ENCODE data around the gene RNF40.

RNF40 gene

GRCh38 chr16:30757316-30757715 lies 4.8 kb upstream of the RNF40 start:
- no peak for DNase-seq (ENCODE audit: low read depth, low spot score)
- TF ChIP-seq CTCF (IDR thresholded peaks at IDR 0.05; ENCODE audit: insufficient read depth, low read length, missing control alignments) = no peak
- H3K4me3 ChIP-seq (ENCODE audit: low read depth, low read length) = no peak overlapping the region
- ChIA-PET CTCF (no interaction called here), POLR2A (interaction anchor here (0.9 kb wide), 1 partner anchor 9 kb away, joined by 4 read pairs; the partner anchor contains the start of gene PHKG2)

- TF ChIP-seq CTCF (IDR thresholded peaks at IDR 0.05; ENCODE audit: insufficient read depth, low read length, missing control alignments) = no peak
- H3K4me3 ChIP-seq (ENCODE audit: low read depth, low read length) = no peak overlapping the region
- CTCF ChIA-PET = interaction anchor here (1.0 kb wide), 2 partner anchors 10 to 55 kb away, joined by 3 read pairs; no protein-coding TSS in a partner anchor
Measured at GRCh38 chr16:30758988-30759491, 3.1 kb upstream of the RNF40 start.

GRCh38 chr16:30760001-30760559 lies 2.0 kb upstream of the RNF40 start:
- CTCF ChIA-PET = no interaction called here
- no peak for DNase-seq (ENCODE audit: low read depth, low spot score)
- no peak for TF ChIP-seq CTCF (IDR thresholded peaks at IDR 0.05; ENCODE audit: insufficient read depth, low read length, missing control alignments)
- POLR2A ChIA-PET = interaction anchor here (1.4 to 2.0 kb wide), 2 partner anchors 12 to 15 kb away, joined by 8 to 9 read pairs; partner anchors contain the start of gene PHKG2
- no peak overlapping the region for H3K4me3 ChIP-seq (ENCODE audit: low read depth, low read length)

More at GRCh38 chr16:30758988-30759491, 3.1 kb upstream of the RNF40 start:
- POLR2A ChIA-PET = interaction anchor here (2.0 kb wide), 1 partner anchor 16 kb away, joined by 8 read pairs; no protein-coding TSS in a partner anchor
- no peak for DNase-seq (ENCODE audit: low read depth, low spot score)

GRCh38 chr16:30760577-30761426 lies 1.3 kb upstream of the RNF40 start:
- no peak for DNase-seq (ENCODE audit: low read depth, low spot score)
- CTCF ChIA-PET = interaction anchor here (0.7 kb wide), 1 partner anchor 14 kb away, joined by 3 read pairs; no protein-coding TSS in a partner anchor
- POLR2A ChIA-PET = interaction anchor here (0.7 to 2.0 kb wide), 3 partner anchors 13 to 161 kb away, joined by 3 to 9 read pairs (median 8); partner anchors contain the start of gene PHKG2
- peak overlapping the region; percentile 96 for H3K4me3 ChIP-seq (ENCODE audit: low read depth, low read length)
- no peak for TF ChIP-seq CTCF (IDR thresholded peaks at IDR 0.05; ENCODE audit: insufficient read depth, low read length, missing control alignments)

- H3K4me3 ChIP-seq (ENCODE audit: low read depth, low read length) = peak overlapping the region; percentile 96
- POLR2A ChIA-PET = interaction anchor here (0.7 kb wide), 1 partner anchor 160 kb away, joined by 3 read pairs; no protein-coding TSS in a partner anchor
- CTCF ChIA-PET = interaction anchor here (0.7 kb wide), 1 partner anchor 14 kb away, joined by 3 read pairs; no protein-coding TSS in a partner anchor
- TF ChIP-seq CTCF (IDR thresholded peaks at IDR 0.05; ENCODE audit: insufficient read depth, low read length, missing control alignments) = no peak
- DNase-seq (ENCODE audit: low read depth, low spot score) = no peak
Measured at GRCh38 chr16:30761427-30761927, 645 bp upstream of the RNF40 start.
